ENCODE measurements around the gene MOB3C. TPM values are rescaled to one million over a fixed set of nuclear protein-coding genes. Genes with fewer than 3 reads are reported as not detected.

The MOB3C gene
- total RNA-seq, 2 donors from 2014 or later: 20.8 to 23.3 TPM

GRCh38 chr1:46596846-46597245, 19.8 kb downstream of the MOB3C start:
- intact Hi-C loops (cut with DNase I): no loop called here
- Histone ChIP-seq H3K9me3 (no peaks in the 10 kb centered on the region), H3K4me1 (peaks cover 66% of the 10 kb centered on the region), H3K36me3 (replicated peaks in 1 of 2; ENCODE audit: insufficient read depth in 1 of 2, low read depth in 2 of 2) (peaks cover 7 to 8% of the 10 kb centered on the region in 2 donors), H3K4me3 (no peak overlapping the region), H3K27me3 (no peaks in the 10 kb centered on the region), H3K27ac (peak overlapping the region in 1 of 4 donors; percentile 4)
- TF ChIP-seq CTCF (IDR thresholded peaks at IDR 0.05) (no peak), POLR2A (IDR thresholded peaks at IDR 0.05) (no peak)
- DNase-seq (no peak), ATAC-seq (no peak)
- WGBS, 2 donors: 66 to 74% methylated on average over 3 of the region's 3 CpGs

GRCh38 chr1:46596036-46596435, 20.6 kb downstream of the MOB3C start:
- Histone ChIP-seq H3K9me3 (no peaks in the 10 kb centered on the region), H3K27ac (peak overlapping the region in 2 of 4 donors; percentile 19 to 65), H3K36me3 (replicated peaks in 1 of 2; ENCODE audit: insufficient read depth in 1 of 2, low read depth in 2 of 2) (peaks cover 8 to 15% of the 10 kb centered on the region in 2 donors), H3K4me3 (no peak overlapping the region), H3K27me3 (no peaks in the 10 kb centered on the region), H3K4me1 (peaks cover 59% of the 10 kb centered on the region)
- 93 to 100% methylated on average over 1 of the region's 1 CpG for WGBS, 2 donors
- intact Hi-C loops (cut with DNase I): no loop called here
- TF ChIP-seq POLR2A (IDR thresholded peaks at IDR 0.05): no peak
- TF ChIP-seq CTCF (IDR thresholded peaks at IDR 0.05): no peak
- DNase-seq: no peak
- no peak for ATAC-seq

DNA sequence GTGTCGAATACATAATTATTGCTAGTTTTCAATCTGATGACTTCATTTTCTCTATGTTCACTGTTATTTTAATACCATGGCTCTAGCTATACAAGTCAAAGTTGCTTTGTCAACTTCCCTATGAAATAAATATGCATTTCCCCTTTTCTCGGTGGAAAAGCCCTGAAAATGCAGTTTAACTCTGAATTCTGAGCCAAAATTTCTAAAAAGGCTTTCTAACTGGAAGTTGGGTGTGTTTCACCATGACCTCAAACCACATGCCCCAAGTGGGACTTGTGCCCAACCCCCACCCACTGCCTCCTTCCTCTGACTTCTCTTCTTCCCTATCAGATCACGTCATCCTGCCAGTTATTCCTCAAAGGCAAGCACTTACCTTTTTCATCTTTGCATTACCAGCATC, 21.5 kb downstream of the MOB3C start:
- Histone ChIP-seq H3K4me1 (peaks cover 52% of the 10 kb centered on the region), H3K36me3 (replicated peaks in 1 of 2; ENCODE audit: insufficient read depth in 1 of 2, low read depth in 2 of 2) (peaks cover 8 to 19% of the 10 kb centered on the region in 2 donors), H3K27ac (peak overlapping the region in 2 of 4 donors; percentile 28 to 65), H3K9me3 (no peaks in the 10 kb centered on the region), H3K27me3 (no peaks in the 10 kb centered on the region), H3K4me3 (no peak overlapping the region)
- TF ChIP-seq POLR2A (IDR thresholded peaks at IDR 0.05) (no peak), CTCF (IDR thresholded peaks at IDR 0.05) (no peak)
- peak in 3 of 4 donors; percentile 28 to 76 (median 49) for DNase-seq
- intact Hi-C loops (cut with DNase I): no loop called here
- ATAC-seq: no peak
- 63 to 72% methylated on average over 3 of the region's 3 CpGs for WGBS, 2 donors

- DNase-seq (no peak), ATAC-seq (no peak)
- intact Hi-C loops (cut with DNase I): no loop called here
- Histone ChIP-seq H3K27ac (peak overlapping the region in 1 of 4 donors; percentile 65), H3K27me3 (no peaks in the 10 kb centered on the region), H3K4me3 (no peak overlapping the region), H3K4me1 (peaks cover 48% of the 10 kb centered on the region), H3K36me3 (replicated peaks in 1 of 2; ENCODE audit: insufficient read depth in 1 of 2, low read depth in 2 of 2) (peaks cover 8 to 22% of the 10 kb centered on the region in 2 donors), H3K9me3 (no peaks in the 10 kb centered on the region)
- 72 to 86% methylated on average over 5 of the region's 5 CpGs for WGBS, 2 donors
- TF ChIP-seq POLR2A (IDR thresholded peaks at IDR 0.05): no peak
- no peak for TF ChIP-seq CTCF (IDR thresholded peaks at IDR 0.05)
Measured at GRCh38 chr1:46594063-46594462, 22.5 kb downstream of the MOB3C start.

DNA sequence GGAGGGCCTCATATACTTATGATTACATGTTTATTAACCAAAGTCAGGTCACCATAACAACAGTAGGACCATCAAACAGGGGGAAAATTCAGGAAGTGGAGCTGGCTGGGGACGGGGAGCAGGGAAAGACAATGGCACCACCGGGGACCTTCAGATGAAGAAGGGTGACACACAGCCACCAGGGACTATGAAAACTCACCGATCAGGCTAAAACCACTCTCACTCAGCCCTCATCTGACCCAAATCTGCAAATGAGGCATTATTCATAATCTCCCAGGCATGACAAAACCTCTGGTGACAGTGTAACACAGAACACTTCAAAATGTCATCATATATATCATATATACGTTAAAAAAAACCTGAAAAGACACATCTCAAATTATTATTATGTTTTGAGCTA, 23.8 kb downstream of the MOB3C start:
- peaks cover 8 to 24% of the 10 kb centered on the region in 2 donors for H3K36me3 ChIP-seq (replicated peaks in 1 of 2; ENCODE audit: insufficient read depth in 1 of 2, low read depth in 2 of 2)
- no peak for ATAC-seq
- no peak overlapping the region for H3K4me3 ChIP-seq
- WGBS, 2 donors: 78 to 88% methylated on average over 4 of the region's 4 CpGs
- intact Hi-C loops (cut with DNase I): no loop called here
- H3K27me3 ChIP-seq: no peaks in the 10 kb centered on the region
- no peak for TF ChIP-seq POLR2A (IDR thresholded peaks at IDR 0.05)
- no peak for TF ChIP-seq CTCF (IDR thresholded peaks at IDR 0.05)
- no peak overlapping the region for H3K27ac ChIP-seq
- no peaks in the 10 kb centered on the region for H3K9me3 ChIP-seq
- DNase-seq: no peak
- peaks cover 41% of the 10 kb centered on the region for H3K4me1 ChIP-seq
